GM19035 (cell line): ENCODE data around the gene ROBO1.
"Not testable (repeated sequence)": the region's sequence is repeated elsewhere in the genome, so short reads cannot be mapped to it uniquely, and the experiment has no call there.

Source experiments
- ATAC-seq: cut with Tn5 transposase; IDR thresholded peaks from one replicate; pipeline ENCODE4 v1.9.1; 2021; ENCODE audit not compliant: unreplicated experiment

Gene ROBO1

DNA sequence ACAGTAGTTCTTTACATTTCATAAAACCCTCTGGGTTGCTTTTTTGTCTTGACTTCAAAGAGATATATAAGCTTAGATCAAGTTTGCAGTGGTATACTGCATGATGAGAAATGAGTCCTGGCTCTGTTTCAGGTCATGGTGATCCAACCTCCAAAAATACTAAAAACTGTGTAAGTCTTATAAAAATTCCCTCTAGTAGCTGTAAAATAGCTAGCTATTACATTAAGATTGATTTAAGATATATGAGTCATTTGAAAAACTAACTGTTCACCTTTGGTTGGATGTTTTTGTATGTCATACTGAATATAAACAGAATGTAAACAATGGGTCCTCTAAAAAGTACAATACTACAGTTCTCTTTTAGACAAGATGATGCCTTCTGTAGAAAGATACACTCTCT is 879.2 kb downstream of the ROBO1 start:
- no peak for ATAC-seq

DNA sequence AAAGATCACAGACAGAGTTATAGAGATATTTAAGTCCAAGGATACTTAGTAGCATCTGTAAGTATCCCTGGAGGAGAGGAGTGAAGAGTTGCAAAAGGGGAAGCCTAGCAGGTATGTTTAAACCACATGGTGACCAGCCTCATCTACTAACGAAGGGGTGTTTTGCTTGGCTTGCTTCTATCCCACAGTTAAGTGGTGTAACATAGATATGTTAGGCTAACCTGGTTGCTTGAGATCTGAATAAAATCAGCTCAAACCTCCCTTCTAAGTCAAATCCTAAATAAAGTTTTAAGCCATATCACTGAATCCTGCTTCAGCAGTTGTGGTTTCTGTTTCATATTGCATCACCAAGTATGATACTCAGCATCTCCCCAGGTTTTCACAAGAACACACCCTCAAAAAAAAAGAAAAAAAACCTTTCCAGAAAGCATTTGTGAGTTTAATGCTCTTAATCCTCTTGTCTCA is 880.2 kb downstream of the ROBO1 start:
- ATAC-seq = peak; percentile 68

DNA sequence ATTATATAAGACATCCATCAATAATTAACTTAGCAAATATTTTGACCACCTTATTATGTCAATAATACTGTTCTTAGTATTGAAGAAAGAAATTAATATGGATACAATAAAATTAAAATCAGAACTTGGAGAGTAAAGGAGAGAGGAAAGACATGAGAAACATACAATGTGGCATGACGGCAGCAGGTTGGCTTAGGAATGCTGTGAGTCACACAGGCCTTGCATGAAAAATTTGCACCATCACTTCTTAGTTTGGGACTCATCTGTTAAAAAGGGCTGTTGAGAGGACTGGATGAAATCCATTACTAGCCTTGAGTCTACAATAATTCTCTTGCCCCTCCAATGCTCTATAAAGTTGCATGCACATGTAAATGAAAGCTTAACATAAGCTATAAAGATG is 880.8 kb downstream of the ROBO1 start:
- ATAC-seq = no peak

- not testable (repeated sequence) for ATAC-seq
Measured at GRCh38 chr3:78884567-78884966, 883.2 kb downstream of the ROBO1 start.

DNA sequence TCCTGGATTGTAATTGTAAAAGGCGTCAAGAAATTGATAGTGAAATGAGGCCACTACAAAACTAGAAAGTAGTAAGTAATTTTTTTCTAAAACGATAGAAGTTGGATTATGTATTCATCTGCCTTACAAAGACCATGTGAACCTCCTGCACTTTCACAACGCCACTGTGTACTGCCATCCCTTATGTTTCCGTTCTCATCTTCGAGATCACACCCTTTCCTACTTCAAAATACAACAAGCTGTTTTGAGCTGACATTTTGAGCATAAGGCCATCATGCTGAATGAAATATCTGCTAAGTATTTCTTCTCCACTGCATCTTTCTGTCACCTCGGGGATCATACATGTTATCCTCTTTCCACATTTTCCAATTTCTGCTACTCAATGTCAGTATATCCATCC is 885.5 kb downstream of the ROBO1 start:
- ATAC-seq = no peak

GRCh38 chr3:78881501-78881900 is 886.3 kb downstream of the ROBO1 start:
- no peak for ATAC-seq

- ATAC-seq = no peak
Measured at GRCh38 chr3:78880603-78881461, 887.0 kb downstream of the ROBO1 start.

DNA sequence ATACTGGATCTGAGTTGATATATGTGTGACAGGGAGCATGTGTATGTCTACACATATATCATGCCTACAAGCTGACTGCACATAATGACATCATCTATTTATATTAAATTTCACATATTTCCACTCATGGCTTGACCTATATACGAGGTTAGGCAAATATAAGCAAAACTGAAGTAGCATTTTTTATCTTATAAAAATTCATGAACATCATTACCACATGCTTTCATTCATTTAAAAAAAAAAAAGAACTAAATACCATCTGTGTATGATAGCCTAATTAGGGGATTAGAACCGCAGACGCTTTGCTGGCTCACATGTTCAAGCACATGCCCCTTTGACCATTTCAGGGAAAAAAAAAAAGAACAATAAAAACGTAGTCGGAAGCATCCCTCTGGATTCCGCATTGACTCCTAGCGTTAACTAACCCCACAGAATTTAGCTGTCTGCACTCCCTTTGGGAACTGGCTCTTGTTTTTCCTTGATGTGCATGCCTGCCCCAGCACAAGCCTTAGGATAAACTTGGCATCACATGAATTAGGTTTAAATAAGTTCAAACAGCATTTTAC is 888.4 kb downstream of the ROBO1 start:
- ATAC-seq = no peak

- no peak for ATAC-seq
Measured at GRCh38 chr3:78878789-78879188, 889.0 kb downstream of the ROBO1 start.

GRCh38 chr3:78878011-78878410 is 889.8 kb downstream of the ROBO1 start:
- ATAC-seq = no peak

DNA sequence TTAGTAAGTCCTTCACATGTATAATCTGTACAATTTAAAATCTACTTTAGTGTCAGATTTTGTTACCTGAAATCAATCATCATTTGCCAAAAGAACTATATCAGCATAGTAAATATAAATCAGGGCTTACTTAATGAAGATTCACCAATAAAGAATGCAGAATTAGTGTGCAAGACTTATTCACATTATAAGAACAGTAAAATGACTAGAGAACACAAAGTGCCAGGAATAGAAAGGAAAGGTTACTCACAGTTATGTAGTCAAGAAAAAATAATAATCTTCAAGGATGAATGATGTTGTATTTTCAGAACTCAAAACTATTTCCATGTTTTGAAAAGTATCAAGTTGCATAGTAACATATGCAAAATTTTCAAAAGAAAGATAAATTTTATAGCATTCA is 891.9 kb downstream of the ROBO1 start:
- ATAC-seq = no peak

DNA sequence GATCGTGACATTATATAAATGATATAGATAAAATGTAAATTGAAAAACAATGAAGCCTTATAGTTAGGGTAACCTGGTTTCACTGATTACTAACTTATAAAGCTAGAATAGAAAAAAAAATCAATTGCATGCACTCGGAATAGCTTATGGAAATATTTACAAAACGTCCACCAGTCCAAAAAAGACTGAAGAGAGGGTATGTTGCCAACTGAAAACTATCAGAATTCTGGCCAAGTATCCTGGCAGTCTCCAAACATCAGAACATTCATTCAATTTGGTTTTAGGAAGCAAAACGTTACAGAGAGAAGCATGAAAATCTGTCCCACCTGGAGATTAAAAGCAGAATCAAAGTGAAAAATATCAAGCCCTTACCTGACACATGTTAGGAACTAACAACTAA is 892.4 kb downstream of the ROBO1 start:
- no peak for ATAC-seq

- no peak for ATAC-seq
Measured at GRCh38 chr3:78873641-78874040, 894.2 kb downstream of the ROBO1 start.

DNA sequence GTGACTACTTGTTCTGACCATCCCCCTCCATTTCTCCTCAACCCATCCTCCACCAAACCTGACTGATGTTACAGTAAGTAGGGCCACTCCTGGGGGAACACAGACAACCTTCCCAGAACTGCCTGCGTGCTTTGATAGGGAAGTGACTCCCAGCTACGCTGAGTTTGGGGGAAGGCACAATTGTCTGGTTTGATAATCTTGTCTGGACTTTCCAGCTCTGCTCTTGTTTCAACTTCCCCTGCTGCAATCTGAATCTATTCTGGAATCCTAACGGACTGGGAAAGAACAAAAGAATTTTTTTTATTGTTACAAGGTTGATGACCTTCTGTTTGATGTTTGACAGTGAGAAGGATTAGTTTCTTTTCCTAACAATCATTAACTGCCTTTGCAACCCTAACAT is 895.6 kb downstream of the ROBO1 start:
- no peak for ATAC-seq

DNA sequence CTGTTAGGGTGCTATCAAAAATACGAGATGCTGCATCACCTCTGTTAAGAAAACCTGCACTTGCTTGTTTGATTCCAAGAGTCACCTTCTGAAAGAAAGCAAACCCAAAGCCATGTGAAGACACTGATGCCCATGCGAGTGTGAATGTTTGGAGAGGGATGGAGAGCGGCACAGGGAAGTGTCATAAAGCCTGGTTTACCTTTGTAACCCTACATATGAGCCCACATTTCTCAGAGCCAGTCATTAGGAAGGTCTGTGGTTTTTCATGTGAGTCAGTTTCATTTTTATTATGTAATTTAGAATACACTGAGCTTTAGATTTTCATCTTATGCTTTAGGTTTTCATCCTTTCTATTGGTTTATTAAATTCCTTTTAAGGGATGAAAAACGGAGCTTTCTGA is 896.8 kb downstream of the ROBO1 start:
- ATAC-seq = peak; percentile 80

- ATAC-seq = no peak
Measured at GRCh38 chr3:78870484-78870883, 897.3 kb downstream of the ROBO1 start.

DNA sequence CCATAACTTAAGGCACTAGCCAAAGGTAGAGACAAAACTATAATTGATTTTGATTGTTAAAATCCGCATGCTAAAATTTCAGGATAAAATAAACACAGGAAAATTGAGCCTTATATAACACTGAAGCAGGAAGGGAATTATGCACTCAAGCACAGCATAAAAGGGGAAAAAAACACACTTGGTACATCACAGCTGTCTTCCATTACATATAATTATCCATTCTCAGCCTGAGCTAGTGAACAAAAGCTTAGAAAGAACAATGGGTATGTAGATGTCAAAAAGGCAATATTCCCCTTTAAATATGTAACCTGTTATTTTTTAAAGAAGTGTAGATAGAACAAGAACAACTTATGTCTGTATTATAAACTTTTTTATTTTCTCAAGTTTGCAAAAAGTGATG is 899.2 kb downstream of the ROBO1 start:
- no peak for ATAC-seq

DNA sequence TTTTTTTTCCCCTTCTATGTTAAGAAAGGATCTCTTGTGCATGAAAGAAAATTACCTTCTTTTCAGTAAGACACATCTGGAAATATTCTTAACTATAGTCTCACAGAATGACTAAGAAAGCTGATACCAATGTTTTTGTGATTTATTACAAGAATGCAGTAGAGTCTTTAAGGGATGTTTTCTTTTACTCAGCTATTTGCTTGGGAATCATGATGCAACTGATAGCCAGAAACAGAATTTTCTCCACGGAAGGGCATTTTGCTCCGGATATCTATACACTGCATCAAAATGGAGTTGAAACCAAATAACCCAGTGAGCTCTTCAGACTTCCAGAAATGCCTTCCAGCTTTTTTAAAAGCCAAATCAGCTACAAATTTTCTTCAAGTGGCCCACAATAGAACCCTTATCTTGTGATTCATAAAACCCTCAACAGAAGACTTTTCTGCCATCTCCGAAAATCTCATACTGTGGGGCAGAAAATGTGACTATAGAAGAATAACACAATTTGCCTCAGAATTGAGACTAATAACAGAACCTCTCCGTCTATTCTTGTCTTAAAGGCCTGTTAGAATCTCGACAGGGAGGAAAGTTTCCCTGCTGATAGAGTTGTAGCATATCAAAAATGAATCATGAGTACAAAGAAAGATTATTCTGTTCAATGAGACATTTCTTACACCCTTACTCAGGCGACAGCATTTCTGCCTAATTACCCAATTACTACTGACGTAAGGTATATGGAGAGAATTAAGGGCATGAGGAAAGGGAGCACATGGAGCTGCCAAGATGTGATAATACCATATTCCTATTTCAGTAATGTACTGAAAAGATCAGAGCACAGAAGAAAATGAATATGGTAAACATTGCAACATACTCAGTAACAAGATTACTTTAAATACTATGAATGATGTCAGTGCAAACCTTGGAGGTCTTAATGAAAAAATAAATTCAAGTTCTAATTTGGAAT is 900.1 kb downstream of the ROBO1 start:
- ATAC-seq = no peak

GRCh38 chr3:78863306-78864203 is 904.2 kb downstream of the ROBO1 start:
- ATAC-seq = no peak

DNA sequence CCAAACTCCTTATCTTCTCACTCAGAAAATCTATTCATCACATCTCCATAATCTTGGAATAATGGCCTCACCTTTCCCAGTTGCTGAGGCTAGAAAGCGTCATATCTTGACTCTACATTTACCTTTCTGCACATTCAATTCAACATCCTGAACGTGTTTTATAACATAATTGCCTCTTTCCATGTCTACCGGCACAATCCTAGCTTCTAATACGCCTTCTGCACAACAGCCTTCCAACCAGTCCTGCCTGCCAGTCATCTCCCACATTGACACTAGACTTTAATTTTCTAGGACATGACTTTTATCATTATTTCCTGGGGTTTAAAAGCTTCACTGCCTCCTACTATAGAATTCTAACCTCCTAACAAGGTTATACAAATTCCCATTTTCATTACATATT is 906.6 kb downstream of the ROBO1 start:
- ATAC-seq = no peak
